Adrenal gland (tissue), 12 donors: ENCODE data around the gene MVB12B. TPM values are rescaled to one million over a fixed set of nuclear protein-coding genes. Genes with fewer than 3 reads are reported as not detected.

Source experiments
- DNase-seq, 7 donors: peaks; one replicate each; pipeline ENCODE4 v3.0.0-alpha.2; 2019 to 2020
- H3K27ac ChIP-seq, 5 donors: fragments of 200-600 bp; sonication (generic) in 4 of 5; 1 replicate in 3 of 5; 2 replicates in 2 of 5; pipeline versions ENCODE4 v1.5.1 to v1.8.0; 2016 to 2020; ENCODE audit warnings: mild to moderate bottlenecking in 1 of 5
- H3K27me3 ChIP-seq: fragments of 200-600 bp; 2 replicates; pipeline ENCODE4 v1.8.0; 2021
- H3K36me3 ChIP-seq, 2 donors: fragments of 200-600 bp; replicated peaks in 1 of 2; 1 replicate in 1 of 2; 2 replicates in 1 of 2; pipeline versions ENCODE4 v1.5.1 to v1.8.0; 2018 to 2022
- H3K4me1 ChIP-seq, 2 donors: fragments of 200-600 bp; replicated peaks in 1 of 2; 1 replicate in 1 of 2; 2 replicates in 1 of 2; pipeline versions ENCODE4 v1.5.1 to v1.8.0; 2018 to 2021
- H3K4me3 ChIP-seq, 4 donors: fragments of 200-600 bp; sonication (generic) in 3 of 4; one replicate each; pipeline ENCODE4 v1.5.1; 2016 to 2018
- H3K9me3 ChIP-seq, 3 donors: fragments of 200-600 bp; sonication (generic) in 1 of 3; replicated peaks in 1 of 3; 1 replicate in 2 of 3; 2 replicates in 1 of 3; pipeline versions ENCODE4 v1.5.1 to v1.8.0; 2016 to 2021
- CTCF ChIP-seq, 6 experiments: fragments of 450-650 bp in 4 of 6; fragments of 200-600 bp in 2 of 6; sonication (generic) in 1 of 6; IDR thresholded peaks; 1 replicate in 5 of 6; 2 replicates in 1 of 6; pipeline versions ENCODE4 v1.5.1 to v1.8.0; 2016 to 2021; ENCODE audit warnings: antibody characterized with exemption in 6 of 6, mild to moderate bottlenecking in 2 of 6, moderate library complexity in 1 of 6
- POLR2A ChIP-seq, 2 donors: fragments of 450-650 bp; IDR thresholded peaks; one replicate each; pipeline ENCODE4 v1.6.1; 2017; ENCODE audit warnings: antibody characterized with exemption in 2 of 2, mild to moderate bottlenecking in 2 of 2, moderate library complexity in 1 of 2
- WGBS, 4 donors: extraction: QIAGEN DNeasy Blood & Tissue Kit in 2 of 4; methylation state at CpG; one replicate each; pipeline versions ENCODE4 v1.1.5 to v1.1.7; 2013 to 2017; 5-methylcytosine and 5-hydroxymethylcytosine counted together
- intact Hi-C, 2 donors: fragments of 100-400 bp; cut with DNase I; formaldehyde crosslinking; loops; one replicate each; pipeline versions ENCODE4 v1.14.1 to v1.15.0; 2022 to 2023
- polyA plus RNA-seq, 3 donors: library from polyadenylated mRNA; stranded (reverse); fragments of 200-250 nt in 2 of 3; fragments of 350-450 nt in 1 of 3; fragmentation: Illumina TruSeq in 1 of 3; extraction: RNeasy Lipid Tissue Mini Kit (QIAGEN cat#74804) in 1 of 3; gene quantifications; one replicate each; pipeline ENCODE4 v1.2.3, GENCODE V29; 2013 to 2014
- total RNA-seq, 9 donors: library from RNA; depleted of rRNA in 4 of 9; stranded (reverse); fragments of >200 nt in 4 of 9; fragments of 120-200 nt in 1 of 9; fragmentation: NEBNext Ultra II Directional in 1 of 9; extraction: Animal tissue kit (Norgen Biotek cat#: 25700) in 1 of 9; gene quantifications; one replicate each; pipeline versions ENCODE4 v1.1.0 to v1.2.4, GENCODE V29; 2013 to 2023
- donor health status: healthy with polysubstance abuse.
- donor health status: Bipolar disorder and iron deficiency.
- donor health status: DM: yes; HTN: yes; CAD: no.
- donor health status: DM: no; HTN: no; CAD: no.
- donor health status: DM: no; HTN: no; CAD: no.
- donor health status: DM: yes; HTN: yes; CAD: no.

MVB12B gene
- total and polyA plus RNA-seq, 12 donors = 3.7 to 20.5 (median 12.8) TPM

DNA sequence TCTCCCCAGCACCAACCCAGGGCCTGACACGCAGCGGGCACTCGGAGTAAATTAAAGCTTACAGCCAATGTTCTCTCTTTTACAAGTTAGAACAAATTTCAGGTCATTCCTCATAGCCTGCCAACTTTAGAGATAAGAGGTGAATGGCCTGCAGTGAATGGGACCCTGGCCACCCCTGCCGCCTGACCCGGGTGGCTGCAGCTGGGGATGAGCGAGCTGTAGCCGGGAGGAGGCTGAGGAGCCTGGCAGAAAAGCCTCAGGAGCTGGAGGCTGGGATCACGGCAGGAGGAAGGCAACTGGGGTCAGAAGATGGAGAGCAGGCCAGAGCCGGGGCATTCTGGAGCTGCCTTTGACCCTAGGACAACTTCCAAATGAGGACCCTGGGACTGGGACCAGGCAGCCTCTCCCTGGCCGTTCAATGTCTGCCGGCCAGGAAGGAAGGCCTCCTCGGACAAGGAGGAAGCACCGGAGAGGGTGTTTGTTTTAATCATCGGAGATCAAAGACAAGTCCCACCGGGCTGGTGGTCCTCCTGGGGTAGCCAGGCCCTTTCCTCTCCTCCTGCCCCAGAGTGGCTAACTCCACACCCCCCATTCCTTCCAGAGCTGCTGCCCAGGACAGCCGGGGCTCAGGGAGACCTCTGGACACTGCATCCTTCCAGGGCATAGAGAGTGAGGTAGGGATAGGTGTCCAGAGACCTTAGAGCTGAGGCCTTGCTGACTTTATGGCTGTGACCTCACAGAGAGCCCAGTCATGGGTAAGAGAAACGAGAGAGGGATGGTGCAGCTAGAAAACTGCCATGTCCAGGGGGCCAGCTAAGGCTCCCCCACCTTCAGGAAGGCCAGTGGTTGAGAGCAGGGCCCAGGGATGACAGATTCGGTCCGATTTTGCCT, 199.8 kb downstream of the MVB12B start:
- H3K36me3 ChIP-seq = no peaks in the 10 kb centered on the region
- H3K4me1 ChIP-seq = no peaks in the 10 kb centered on the region
- intact Hi-C loops = no loop called here
- no peak overlapping the region for H3K4me3 ChIP-seq
- TF ChIP-seq POLR2A (IDR thresholded peaks at IDR 0.05) (no peak), CTCF (IDR thresholded peaks at IDR 0.05) (no peak)
- H3K27ac ChIP-seq = no peak overlapping the region
- peaks cover 4% of the 10 kb centered on the region for H3K27me3 ChIP-seq
- no peaks in the 10 kb centered on the region for H3K9me3 ChIP-seq
- no peak for DNase-seq
- WGBS, 4 donors = 70 to 85% (median 73%) methylated on average over 13 to 19 of the region's 19 CpGs

GRCh38 chr9:126527109-126527825, 200.6 kb downstream of the MVB12B start:
- WGBS, 4 donors = 81 to 87% (median 83%) methylated on average over 12 to 20 of the region's 20 CpGs
- Histone ChIP-seq H3K27ac (no peak overlapping the region), H3K27me3 (no peaks in the 10 kb centered on the region), H3K9me3 (no peaks in the 10 kb centered on the region), H3K4me3 (no peak overlapping the region), H3K4me1 (peaks cover 0 to 4% of the 10 kb centered on the region in 2 donors), H3K36me3 (no peaks in the 10 kb centered on the region)
- TF ChIP-seq CTCF (IDR thresholded peaks at IDR 0.05) = no peak
- no peak for DNase-seq
- intact Hi-C loops = no loop called here

- intact Hi-C loops = no loop called here
- Histone ChIP-seq H3K27me3 (no peaks in the 10 kb centered on the region), H3K4me3 (no peak overlapping the region), H3K27ac (no peak overlapping the region), H3K9me3 (no peaks in the 10 kb centered on the region), H3K4me1 (peaks cover 0 to 12% of the 10 kb centered on the region in 2 donors), H3K36me3 (no peaks in the 10 kb centered on the region)
- WGBS, 4 donors = 86 to 91% (median 87%) methylated on average over 14 of the region's 14 CpGs
- TF ChIP-seq POLR2A (IDR thresholded peaks at IDR 0.05) (no peak), CTCF (IDR thresholded peaks at IDR 0.05) (no peak)
- no peak for DNase-seq
Measured at GRCh38 chr9:126528111-126528510, 201.5 kb downstream of the MVB12B start.

- DNase-seq = no peak
- Histone ChIP-seq H3K9me3 (no peaks in the 10 kb centered on the region), H3K4me1 (peaks cover 0 to 15% of the 10 kb centered on the region in 2 donors), H3K27me3 (no peaks in the 10 kb centered on the region), H3K27ac (no peak overlapping the region), H3K36me3 (no peaks in the 10 kb centered on the region), H3K4me3 (no peak overlapping the region)
- 93 to 95% (median 94%) methylated on average over 10 of the region's 10 CpGs for whole genome bisulfite sequencing, 4 donors
- no peak for TF ChIP-seq CTCF (IDR thresholded peaks at IDR 0.05)
- intact Hi-C loops = no loop called here
Measured at GRCh38 chr9:126528915-126529314, 202.3 kb downstream of the MVB12B start.
